ENCODE measurements around the gene NTRK1. TPM values are rescaled to one million over a fixed set of nuclear protein-coding genes. Genes with fewer than 3 reads are reported as not detected.

NTRK1 gene
- total RNA-seq, 1 experiment from 2014 or later: 0.24 TPM

DNA sequence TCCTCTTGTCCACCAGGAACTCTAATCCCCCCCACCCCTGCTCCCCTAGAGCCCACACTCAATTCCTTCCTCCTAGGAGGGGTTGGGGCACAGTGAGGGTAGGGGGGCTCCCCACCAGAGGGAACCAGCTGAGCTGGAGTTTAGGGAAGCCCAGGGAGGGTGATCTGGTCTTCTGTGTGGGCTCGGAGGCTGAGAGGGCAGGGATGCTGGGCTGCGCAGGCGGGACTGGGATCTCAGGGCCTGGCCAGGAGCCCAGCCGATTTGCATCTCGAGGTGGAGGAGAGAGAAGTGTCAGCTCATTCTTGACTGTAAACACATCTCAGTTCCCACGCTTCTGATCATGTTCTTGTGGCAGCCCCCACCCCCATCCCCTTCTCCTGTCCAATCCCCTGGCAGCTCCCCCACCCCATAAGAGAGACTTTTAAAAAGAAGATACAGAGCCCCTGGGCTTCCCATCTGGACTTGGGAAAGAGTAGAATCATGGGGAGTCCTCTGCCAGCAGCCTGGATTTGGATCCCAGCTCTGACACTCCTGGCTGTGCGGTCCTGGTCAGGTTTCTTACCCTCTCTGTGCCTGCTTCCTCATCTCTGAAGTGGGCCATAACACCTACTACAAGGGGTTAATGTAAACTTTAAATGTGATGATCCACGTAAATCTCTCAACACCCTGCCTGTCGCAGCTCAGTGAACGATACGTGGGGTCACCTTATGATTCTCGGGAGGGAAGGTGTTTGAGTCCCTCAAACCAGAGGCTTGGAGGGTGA, 39.5 kb downstream of the NTRK1 start:
- Histone ChIP-seq H2BK5ac (ENCODE audit: insufficient read length, low read length) (no peak overlapping the region), H2AK5ac (ENCODE audit: insufficient read length, low read length) (no peak overlapping the region), H3K4me2 (ENCODE audit: insufficient read depth, insufficient read length, low read length) (no peak overlapping the region), H2AFZ (ENCODE audit: low read length) (no peak overlapping the region), H3K4me1 (ENCODE audit: insufficient read depth, low read length) (no peaks in the 10 kb centered on the region), H2BK20ac (ENCODE audit: low read depth, low read length, poor library complexity, severe bottlenecking) (no peak overlapping the region), H3K27me3 (ENCODE audit: insufficient read depth, low read length) (no peaks in the 10 kb centered on the region; the same call in 1 of the 2 replicates), H4K5ac (ENCODE audit: insufficient read length, low read depth, low read length) (no peak overlapping the region), H3K18ac (ENCODE audit: insufficient read length, low read depth, low read length) (no peak overlapping the region), H3K9ac (ENCODE audit: extremely low read depth, insufficient read length, low read length) (no peak overlapping the region), H2BK12ac (ENCODE audit: insufficient read length, low read depth, low read length) (no peak overlapping the region), H3K23ac (ENCODE audit: insufficient read length, low read depth, low read length) (no peak overlapping the region), H4K8ac (replicated peaks; ENCODE audit: insufficient read length, low read depth, low read length) (no peak overlapping the region), H3K4ac (ENCODE audit: low read depth, low read length) (no peak overlapping the region), H3K27ac (ENCODE audit: insufficient read length, low read depth, low read length) (no peak overlapping the region), H3K9me3 (ENCODE audit: control insufficient read depth, low read depth, low read length) (no peaks in the 10 kb centered on the region), H3K56ac (ENCODE audit: insufficient read length, low read depth, low read length) (no peak overlapping the region), H3K79me2 (ENCODE audit: insufficient read depth, low read length) (no peaks in the 10 kb centered on the region), H3K14ac (ENCODE audit: insufficient read depth, low read length) (no peak overlapping the region), H2BK120ac (ENCODE audit: low read depth, low read length, poor library complexity, severe bottlenecking) (no peak overlapping the region), H4K20me1 (ENCODE audit: control insufficient read depth, insufficient read depth, insufficient read length) (no peaks in the 10 kb centered on the region), H3K79me1 (ENCODE audit: insufficient read depth, low read depth, low read length, poor library complexity, severe bottlenecking) (no peaks in the 10 kb centered on the region), H3T11ph (ENCODE audit: low read length) (no peak overlapping the region), H3K23me2 (ENCODE audit: insufficient read length, low read depth, low read length, poor library complexity, severe bottlenecking) (no peaks in the 10 kb centered on the region), H2BK15ac (ENCODE audit: low read depth, low read length) (no peak overlapping the region), H4K91ac (ENCODE audit: insufficient read length, low read depth, low read length) (no peak overlapping the region)
- peaks cover 15 to 34% of the 10 kb centered on the region in 2 experiments for H3K4me1 Mint-ChIP-seq
- WGBS (ENCODE audit: extremely low coverage, insufficient read length, low lambda C conversion rate): no CpG with 5 or more reads among the region's 12 CpGs
- DNase-seq: no peak
- peaks cover 50% of the 10 kb centered on the region for H3K27me3 Mint-ChIP-seq (ENCODE audit: low read depth)
- no peaks in the 10 kb centered on the region for H3K36me3 Mint-ChIP-seq (ENCODE audit: insufficient read depth in 1 of 3, low read depth in 3 of 3)
- TF ChIP-seq, protein P1, sequence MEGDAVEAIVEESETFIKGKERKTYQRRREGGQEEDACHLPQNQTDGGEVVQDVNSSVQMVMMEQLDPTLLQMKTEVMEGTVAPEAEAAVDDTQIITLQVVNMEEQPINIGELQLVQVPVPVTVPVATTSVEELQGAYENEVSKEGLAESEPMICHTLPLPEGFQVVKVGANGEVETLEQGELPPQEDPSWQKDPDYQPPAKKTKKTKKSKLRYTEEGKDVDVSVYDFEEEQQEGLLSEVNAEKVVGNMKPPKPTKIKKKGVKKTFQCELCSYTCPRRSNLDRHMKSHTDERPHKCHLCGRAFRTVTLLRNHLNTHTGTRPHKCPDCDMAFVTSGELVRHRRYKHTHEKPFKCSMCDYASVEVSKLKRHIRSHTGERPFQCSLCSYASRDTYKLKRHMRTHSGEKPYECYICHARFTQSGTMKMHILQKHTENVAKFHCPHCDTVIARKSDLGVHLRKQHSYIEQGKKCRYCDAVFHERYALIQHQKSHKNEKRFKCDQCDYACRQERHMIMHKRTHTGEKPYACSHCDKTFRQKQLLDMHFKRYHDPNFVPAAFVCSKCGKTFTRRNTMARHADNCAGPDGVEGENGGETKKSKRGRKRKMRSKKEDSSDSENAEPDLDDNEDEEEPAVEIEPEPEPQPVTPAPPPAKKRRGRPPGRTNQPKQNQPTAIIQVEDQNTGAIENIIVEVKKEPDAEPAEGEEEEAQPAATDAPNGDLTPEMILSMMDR (conservative IDR thresholded peaks at IDR 0.05): no peak
- no peak overlapping the region; a peak in 1 of 5 replicates for H3K4me3 Mint-ChIP-seq
- no peaks in the 10 kb centered on the region for H3K9me3 Mint-ChIP-seq
- H3K27ac Mint-ChIP-seq: no peak overlapping the region

Data from H9 (cell line).